SH-SY5Y (cell line): Measurements from ENCODE around the gene CTNND2.

ENCODE experiments used
- GATA2 ChIP-seq: IDR thresholded peaks from 2 replicates; pipeline ENCODE4 v1.6.1; 2011; ENCODE audit warnings: mild to moderate bottlenecking, low read depth, low read length
- GATA3 ChIP-seq: IDR thresholded peaks from 2 replicates; pipeline ENCODE4 v1.6.1; 2011; ENCODE audit warnings: low read depth, mild to moderate bottlenecking, low read length, moderate library complexity

- TF ChIP-seq GATA2 (no peak), GATA3 (no peak)
These were observed 651.7 kb downstream of the CTNND2 start for GRCh38 chr5:11252523-11252922.
